ENCODE measurements around the gene PON1.

Gene PON1

GRCh38 chr7:95250571-95250970 lies 73.8 kb downstream of the PON1 start:
- no peak for DNase-seq

All from activated CD4-positive, CD25-positive, alpha-beta regulatory T cell (primary cell).